ENCODE measurements around the gene ZNF580. TPM values are rescaled to one million over a fixed set of nuclear protein-coding genes. Genes with fewer than 3 reads are reported as not detected.

ZNF580 gene
- total RNA-seq, 1 experiment from 2014 or later: 32.0 TPM

- POLR2A ChIA-PET: no interaction called here
- Mint-ChIP-seq H3K27ac (no peak overlapping the region), H3K36me3 (peaks cover 19% of the 10 kb centered on the region), H3K4me1 (0 out of 2 replicates have a peak, but pooled peaks cover 3% of the 10 kb centered on the region), H3K27me3 (ENCODE audit: low read depth) (peaks cover 3% of the 10 kb centered on the region; the same call in 1 of the 2 replicates), H3K4me3 (no peak overlapping the region), H3K9me3 (0 out of 2 replicates have a peak, but pooled peaks cover 3% of the 10 kb centered on the region)
- ATAC-seq (no peak), DNase-seq (ENCODE audit: low spot score) (no peak)
- CTCF ChIA-PET: interaction anchor here (2.3 kb wide), 1 partner anchor 9 kb away, joined by 5 read pairs; no protein-coding TSS in a partner anchor
- TF ChIP-seq, protein P1, sequence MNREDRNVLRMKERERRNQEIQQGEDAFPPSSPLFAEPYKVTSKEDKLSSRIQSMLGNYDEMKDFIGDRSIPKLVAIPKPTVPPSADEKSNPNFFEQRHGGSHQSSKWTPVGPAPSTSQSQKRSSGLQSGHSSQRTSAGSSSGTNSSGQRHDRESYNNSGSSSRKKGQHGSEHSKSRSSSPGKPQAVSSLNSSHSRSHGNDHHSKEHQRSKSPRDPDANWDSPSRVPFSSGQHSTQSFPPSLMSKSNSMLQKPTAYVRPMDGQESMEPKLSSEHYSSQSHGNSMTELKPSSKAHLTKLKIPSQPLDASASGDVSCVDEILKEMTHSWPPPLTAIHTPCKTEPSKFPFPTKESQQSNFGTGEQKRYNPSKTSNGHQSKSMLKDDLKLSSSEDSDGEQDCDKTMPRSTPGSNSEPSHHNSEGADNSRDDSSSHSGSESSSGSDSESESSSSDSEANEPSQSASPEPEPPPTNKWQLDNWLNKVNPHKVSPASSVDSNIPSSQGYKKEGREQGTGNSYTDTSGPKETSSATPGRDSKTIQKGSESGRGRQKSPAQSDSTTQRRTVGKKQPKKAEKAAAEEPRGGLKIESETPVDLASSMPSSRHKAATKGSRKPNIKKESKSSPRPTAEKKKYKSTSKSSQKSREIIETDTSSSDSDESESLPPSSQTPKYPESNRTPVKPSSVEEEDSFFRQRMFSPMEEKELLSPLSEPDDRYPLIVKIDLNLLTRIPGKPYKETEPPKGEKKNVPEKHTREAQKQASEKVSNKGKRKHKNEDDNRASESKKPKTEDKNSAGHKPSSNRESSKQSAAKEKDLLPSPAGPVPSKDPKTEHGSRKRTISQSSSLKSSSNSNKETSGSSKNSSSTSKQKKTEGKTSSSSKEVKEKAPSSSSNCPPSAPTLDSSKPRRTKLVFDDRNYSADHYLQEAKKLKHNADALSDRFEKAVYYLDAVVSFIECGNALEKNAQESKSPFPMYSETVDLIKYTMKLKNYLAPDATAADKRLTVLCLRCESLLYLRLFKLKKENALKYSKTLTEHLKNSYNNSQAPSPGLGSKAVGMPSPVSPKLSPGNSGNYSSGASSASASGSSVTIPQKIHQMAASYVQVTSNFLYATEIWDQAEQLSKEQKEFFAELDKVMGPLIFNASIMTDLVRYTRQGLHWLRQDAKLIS (CRISPR knock-in tag; IDR thresholded peaks at IDR 0.05; ENCODE audit: borderline replicate concordance): no peak
- TF ChIP-seq GABPB1 (CRISPR knock-in tag; IDR thresholded peaks at IDR 0.05) (no peak), ZNF532 (CRISPR knock-in tag; IDR thresholded peaks at IDR 0.05; ENCODE audit: borderline replicate concordance) (no peak), TEAD4 (CRISPR knock-in tag; IDR thresholded peaks at IDR 0.05) (no peak), ZNF425 (CRISPR knock-in tag; conservative IDR thresholded peaks at IDR 0.05) (no peak), GRHL2 (CRISPR knock-in tag; IDR thresholded peaks at IDR 0.05; ENCODE audit: insufficient replicate concordance, severe bottlenecking) (no peak), NFYB (CRISPR knock-in tag; conservative IDR thresholded peaks at IDR 0.05; ENCODE audit: low read depth) (no peak), RELA (CRISPR knock-in tag; IDR thresholded peaks at IDR 0.05; ENCODE audit: borderline replicate concordance) (no peak), NFATC4 (CRISPR knock-in tag; IDR thresholded peaks at IDR 0.05) (no peak), JAZF1 (CRISPR knock-in tag; IDR thresholded peaks at IDR 0.05) (no peak)
- TF ChIP-seq, protein P2, sequence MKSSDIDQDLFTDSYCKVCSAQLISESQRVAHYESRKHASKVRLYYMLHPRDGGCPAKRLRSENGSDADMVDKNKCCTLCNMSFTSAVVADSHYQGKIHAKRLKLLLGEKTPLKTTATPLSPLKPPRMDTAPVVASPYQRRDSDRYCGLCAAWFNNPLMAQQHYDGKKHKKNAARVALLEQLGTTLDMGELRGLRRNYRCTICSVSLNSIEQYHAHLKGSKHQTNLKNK (CRISPR knock-in tag; IDR thresholded peaks at IDR 0.05): no peak
Observed at GRCh38 chr19:55615543-55616394, 25.0 kb upstream of the ZNF580 start.

DNA sequence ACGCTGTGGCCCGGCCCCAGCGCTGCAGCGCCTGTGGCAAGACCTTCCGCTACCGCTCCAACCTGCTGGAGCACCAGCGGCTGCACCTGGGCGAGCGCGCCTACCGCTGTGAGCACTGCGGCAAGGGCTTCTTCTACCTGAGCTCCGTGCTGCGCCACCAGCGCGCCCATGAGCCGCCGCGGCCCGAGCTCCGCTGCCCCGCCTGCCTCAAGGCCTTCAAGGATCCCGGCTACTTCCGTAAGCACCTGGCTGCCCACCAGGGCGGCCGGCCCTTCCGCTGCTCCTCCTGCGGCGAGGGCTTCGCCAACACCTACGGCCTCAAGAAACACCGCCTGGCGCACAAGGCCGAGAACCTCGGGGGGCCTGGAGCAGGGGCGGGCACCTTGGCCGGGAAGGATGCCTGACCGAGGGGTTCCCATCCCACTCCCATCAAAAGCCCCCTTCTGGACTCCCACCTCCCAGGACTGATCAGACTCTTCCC is 24.4 kb upstream of the ZNF580 start:
- Mint-ChIP-seq H3K4me1 (0 out of 2 replicates have a peak, but pooled peaks cover 3% of the 10 kb centered on the region), H3K27me3 (ENCODE audit: low read depth) (peaks cover 3% of the 10 kb centered on the region; the same call in 1 of the 2 replicates), H3K27ac (0 out of 2 replicates have a peak overlapping the region, but pooled peaks have one; percentile 53), H3K9me3 (0 out of 2 replicates have a peak, but pooled peaks cover 3% of the 10 kb centered on the region), H3K36me3 (peaks cover 19% of the 10 kb centered on the region), H3K4me3 (no peak overlapping the region)
- CTCF ChIA-PET: interaction anchor here (2.3 kb wide), 1 partner anchor 10 kb away, joined by 5 read pairs; no protein-coding TSS in a partner anchor
- ATAC-seq: no peak
- DNase-seq (ENCODE audit: low spot score): no peak
- POLR2A ChIA-PET: no interaction called here
- TF ChIP-seq E2F4 (CRISPR knock-in tag; IDR thresholded peaks at IDR 0.05; ENCODE audit: borderline replicate concordance, low read depth) (no peak), CBFB (CRISPR knock-in tag; IDR thresholded peaks at IDR 0.05; ENCODE audit: low read depth) (no peak), ELF4 (CRISPR knock-in tag; IDR thresholded peaks at IDR 0.05; ENCODE audit: low read depth) (no peak)

All from WTC11 (cell line).